HG02885 (cell line): ENCODE data around the gene PLEKHM2.
"Not testable (repeated sequence)": the region's sequence is repeated elsewhere in the genome, so short reads cannot be mapped to it uniquely, and the experiment has no call there.

Experiments used
- ATAC-seq: cut with Tn5 transposase; IDR thresholded peaks from one replicate; pipeline ENCODE4 v1.9.1; 2021; ENCODE audit warnings: mild to moderate bottlenecking; ENCODE audit not compliant: unreplicated experiment, poor library complexity

The PLEKHM2 gene

GRCh38 chr1:15684042-15684461 lies at the start of gene PLEKHM2:
PLEKHM2 (plus strand) TSS chr1:15684320; CDS start chr1:15684559, 239 bp downstream.
- ATAC-seq = peak; percentile 68

- ATAC-seq = no peak
Measured at GRCh38 chr1:15636436-15636835, 47.7 kb upstream of the PLEKHM2 start.

- no peak for ATAC-seq
Measured at GRCh38 chr1:15637826-15638225, 46.3 kb upstream of the PLEKHM2 start.

- ATAC-seq = no peak
Measured at GRCh38 chr1:15639262-15639661, 44.9 kb upstream of the PLEKHM2 start.

GRCh38 chr1:15639931-15640330 lies 44.2 kb upstream of the PLEKHM2 start:
- no peak for ATAC-seq

- no peak for ATAC-seq
Measured at GRCh38 chr1:15640667-15641066, 43.5 kb upstream of the PLEKHM2 start.

GRCh38 chr1:15649937-15650336 lies 34.2 kb upstream of the PLEKHM2 start:
- ATAC-seq = no peak

- ATAC-seq = no peak
Measured at GRCh38 chr1:15650433-15650832, 33.7 kb upstream of the PLEKHM2 start.

- ATAC-seq = not testable (repeated sequence)
Measured at GRCh38 chr1:15652130-15652529, 32.0 kb upstream of the PLEKHM2 start.

- no peak for ATAC-seq
Measured at GRCh38 chr1:15654091-15654690, 29.9 kb upstream of the PLEKHM2 start.

GRCh38 chr1:15656464-15656863 lies 27.7 kb upstream of the PLEKHM2 start:
- no peak for ATAC-seq

GRCh38 chr1:15657021-15657420 lies 27.1 kb upstream of the PLEKHM2 start:
- ATAC-seq = no peak

GRCh38 chr1:15660151-15660550 lies 24.0 kb upstream of the PLEKHM2 start:
- ATAC-seq = no peak

GRCh38 chr1:15662477-15662876 lies 21.6 kb upstream of the PLEKHM2 start:
- ATAC-seq = no peak

GRCh38 chr1:15663925-15664324 lies 20.2 kb upstream of the PLEKHM2 start:
- no peak for ATAC-seq

GRCh38 chr1:15667362-15667761 lies 16.8 kb upstream of the PLEKHM2 start:
- no peak for ATAC-seq

- ATAC-seq = no peak
Measured at GRCh38 chr1:15668089-15668754, 15.9 kb upstream of the PLEKHM2 start.

- ATAC-seq = no peak
Measured at GRCh38 chr1:15669074-15669473, 15.0 kb upstream of the PLEKHM2 start.

- no peak for ATAC-seq
Measured at GRCh38 chr1:15669864-15670263, 14.3 kb upstream of the PLEKHM2 start.

GRCh38 chr1:15671430-15671829 lies 12.7 kb upstream of the PLEKHM2 start:
- ATAC-seq = no peak

- no peak for ATAC-seq
Measured at GRCh38 chr1:15674386-15675159, 9.5 kb upstream of the PLEKHM2 start.
